Measurements from ENCODE around the gene STK38.

GRCh38 chr6:36505744-36506534 is 41.3 kb downstream of the STK38 start:
- TF ChIP-seq, protein P1, sequence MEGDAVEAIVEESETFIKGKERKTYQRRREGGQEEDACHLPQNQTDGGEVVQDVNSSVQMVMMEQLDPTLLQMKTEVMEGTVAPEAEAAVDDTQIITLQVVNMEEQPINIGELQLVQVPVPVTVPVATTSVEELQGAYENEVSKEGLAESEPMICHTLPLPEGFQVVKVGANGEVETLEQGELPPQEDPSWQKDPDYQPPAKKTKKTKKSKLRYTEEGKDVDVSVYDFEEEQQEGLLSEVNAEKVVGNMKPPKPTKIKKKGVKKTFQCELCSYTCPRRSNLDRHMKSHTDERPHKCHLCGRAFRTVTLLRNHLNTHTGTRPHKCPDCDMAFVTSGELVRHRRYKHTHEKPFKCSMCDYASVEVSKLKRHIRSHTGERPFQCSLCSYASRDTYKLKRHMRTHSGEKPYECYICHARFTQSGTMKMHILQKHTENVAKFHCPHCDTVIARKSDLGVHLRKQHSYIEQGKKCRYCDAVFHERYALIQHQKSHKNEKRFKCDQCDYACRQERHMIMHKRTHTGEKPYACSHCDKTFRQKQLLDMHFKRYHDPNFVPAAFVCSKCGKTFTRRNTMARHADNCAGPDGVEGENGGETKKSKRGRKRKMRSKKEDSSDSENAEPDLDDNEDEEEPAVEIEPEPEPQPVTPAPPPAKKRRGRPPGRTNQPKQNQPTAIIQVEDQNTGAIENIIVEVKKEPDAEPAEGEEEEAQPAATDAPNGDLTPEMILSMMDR (IDR thresholded peaks at IDR 0.05) = no peak
- TF ChIP-seq POLR2A (IDR thresholded peaks at IDR 0.05) = no peak
